ENCODE data around the gene ZC3H7A.

ZC3H7A gene

DNA sequence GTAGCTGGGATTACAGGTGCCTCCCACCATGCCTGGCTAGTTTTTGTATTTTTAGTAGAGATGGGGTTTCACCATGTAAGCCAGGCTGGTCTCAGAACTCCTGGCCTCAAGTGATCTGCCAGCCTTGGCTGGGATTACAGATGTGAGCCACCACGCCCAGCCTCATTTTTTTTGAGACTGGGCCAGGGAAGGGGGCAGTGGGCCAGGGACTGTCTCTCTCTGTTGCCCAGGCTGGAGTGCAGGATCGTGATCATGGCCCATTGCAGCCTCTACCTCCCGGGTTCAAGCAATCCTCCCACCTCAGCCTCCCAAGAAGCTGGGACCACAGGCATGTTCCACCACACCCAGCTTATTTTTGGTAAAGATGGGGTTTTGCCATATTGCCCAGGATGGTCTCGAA, 38.3 kb upstream of the ZC3H7A start (continued):
- TF ChIP-seq ZNF114 (tag by site-specific recombination; IDR thresholded peaks at IDR 0.05) (no peak), ZNF792 (tag by site-specific recombination; IDR thresholded peaks at IDR 0.05) (no peak), REPIN1 (tag by site-specific recombination; IDR thresholded peaks at IDR 0.05; ENCODE audit: low read depth) (no peak), BCL11B (tag by site-specific recombination; IDR thresholded peaks at IDR 0.05; ENCODE audit: low read depth) (no peak), ZNF175 (tag by site-specific recombination; IDR thresholded peaks at IDR 0.05) (no peak)

DNA sequence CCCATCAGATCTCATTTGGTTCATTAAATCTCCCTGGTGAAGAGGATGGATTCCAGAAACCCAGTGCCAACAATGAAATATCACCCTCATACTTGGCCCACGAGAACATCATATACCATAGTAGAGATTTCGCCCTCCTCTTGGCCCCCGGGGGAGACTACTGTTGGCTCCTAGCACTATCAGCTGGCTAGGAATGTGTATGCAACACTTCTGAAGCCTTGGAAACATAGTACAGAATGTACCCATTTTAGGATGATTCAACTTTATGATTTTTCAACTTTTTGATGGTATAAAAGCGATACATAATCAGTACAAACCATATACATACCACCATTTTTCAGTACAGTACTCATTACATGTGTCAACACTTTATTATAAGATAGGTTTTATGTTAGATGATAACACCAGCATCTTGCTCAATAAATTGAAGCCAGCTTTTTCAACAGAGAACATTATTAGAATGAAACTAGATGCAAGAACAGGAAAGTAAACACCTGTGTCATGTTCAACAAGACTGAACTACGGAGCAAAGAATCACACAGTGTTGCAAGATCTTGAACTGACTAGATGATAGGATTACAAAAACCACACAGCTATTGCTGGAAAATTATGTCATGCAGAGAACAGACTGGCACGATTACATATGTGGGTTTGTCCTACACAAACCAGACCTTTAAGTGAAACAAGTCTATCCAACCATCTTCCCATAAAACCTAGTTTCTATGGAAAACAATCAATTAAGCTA, 37.1 kb upstream of the ZC3H7A start:
- Histone ChIP-seq H3K4me3 (ENCODE audit: low read depth, low read length) (no peak overlapping the region), H3K27ac (ENCODE audit: extremely low read depth, low read depth, low read length) (no peak overlapping the region), H3K4me1 (ENCODE audit: control insufficient read depth, insufficient read depth, low read length) (peaks cover 12% of the 10 kb centered on the region), H3K36me3 (ENCODE audit: control insufficient read depth in 2 of 2, insufficient read depth in 1 of 2, low read length in 2 of 2) (peaks cover 20 to 32% of the 10 kb centered on the region in 2 experiments), H3K9me3 (ENCODE audit: control insufficient read depth, insufficient read depth, low read depth, low read length) (no peaks in the 10 kb centered on the region)
- ChIA-PET POLR2A (interaction anchor here (2.3 kb wide), 1 partner anchor 36 kb away, joined by 16 read pairs; the partner anchor contains the start of gene ZC3H7A), CTCF (interaction anchor here (0.7 to 2.1 kb wide), 3 partner anchors 36 to 454 kb away, joined by 3 to 5 read pairs (median 3); no protein-coding TSS in a partner anchor)
- 0 out of 2 replicates have a peak, but pooled peaks have one; percentile 39 for TF ChIP-seq IKZF3 (tag by site-specific recombination; IDR thresholded peaks at IDR 0.05)
- TF ChIP-seq ZNF596 (tag by site-specific recombination; IDR thresholded peaks at IDR 0.05) = no peak
- TF ChIP-seq ZBTB20 (tag by site-specific recombination; IDR thresholded peaks at IDR 0.05) = no peak
- TF ChIP-seq, protein P1, sequence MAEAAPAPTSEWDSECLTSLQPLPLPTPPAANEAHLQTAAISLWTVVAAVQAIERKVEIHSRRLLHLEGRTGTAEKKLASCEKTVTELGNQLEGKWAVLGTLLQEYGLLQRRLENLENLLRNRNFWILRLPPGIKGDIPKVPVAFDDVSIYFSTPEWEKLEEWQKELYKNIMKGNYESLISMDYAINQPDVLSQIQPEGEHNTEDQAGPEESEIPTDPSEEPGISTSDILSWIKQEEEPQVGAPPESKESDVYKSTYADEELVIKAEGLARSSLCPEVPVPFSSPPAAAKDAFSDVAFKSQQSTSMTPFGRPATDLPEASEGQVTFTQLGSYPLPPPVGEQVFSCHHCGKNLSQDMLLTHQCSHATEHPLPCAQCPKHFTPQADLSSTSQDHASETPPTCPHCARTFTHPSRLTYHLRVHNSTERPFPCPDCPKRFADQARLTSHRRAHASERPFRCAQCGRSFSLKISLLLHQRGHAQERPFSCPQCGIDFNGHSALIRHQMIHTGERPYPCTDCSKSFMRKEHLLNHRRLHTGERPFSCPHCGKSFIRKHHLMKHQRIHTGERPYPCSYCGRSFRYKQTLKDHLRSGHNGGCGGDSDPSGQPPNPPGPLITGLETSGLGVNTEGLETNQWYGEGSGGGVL (tag by site-specific recombination; IDR thresholded peaks at IDR 0.05) = no peak
- TF ChIP-seq, protein P2, sequence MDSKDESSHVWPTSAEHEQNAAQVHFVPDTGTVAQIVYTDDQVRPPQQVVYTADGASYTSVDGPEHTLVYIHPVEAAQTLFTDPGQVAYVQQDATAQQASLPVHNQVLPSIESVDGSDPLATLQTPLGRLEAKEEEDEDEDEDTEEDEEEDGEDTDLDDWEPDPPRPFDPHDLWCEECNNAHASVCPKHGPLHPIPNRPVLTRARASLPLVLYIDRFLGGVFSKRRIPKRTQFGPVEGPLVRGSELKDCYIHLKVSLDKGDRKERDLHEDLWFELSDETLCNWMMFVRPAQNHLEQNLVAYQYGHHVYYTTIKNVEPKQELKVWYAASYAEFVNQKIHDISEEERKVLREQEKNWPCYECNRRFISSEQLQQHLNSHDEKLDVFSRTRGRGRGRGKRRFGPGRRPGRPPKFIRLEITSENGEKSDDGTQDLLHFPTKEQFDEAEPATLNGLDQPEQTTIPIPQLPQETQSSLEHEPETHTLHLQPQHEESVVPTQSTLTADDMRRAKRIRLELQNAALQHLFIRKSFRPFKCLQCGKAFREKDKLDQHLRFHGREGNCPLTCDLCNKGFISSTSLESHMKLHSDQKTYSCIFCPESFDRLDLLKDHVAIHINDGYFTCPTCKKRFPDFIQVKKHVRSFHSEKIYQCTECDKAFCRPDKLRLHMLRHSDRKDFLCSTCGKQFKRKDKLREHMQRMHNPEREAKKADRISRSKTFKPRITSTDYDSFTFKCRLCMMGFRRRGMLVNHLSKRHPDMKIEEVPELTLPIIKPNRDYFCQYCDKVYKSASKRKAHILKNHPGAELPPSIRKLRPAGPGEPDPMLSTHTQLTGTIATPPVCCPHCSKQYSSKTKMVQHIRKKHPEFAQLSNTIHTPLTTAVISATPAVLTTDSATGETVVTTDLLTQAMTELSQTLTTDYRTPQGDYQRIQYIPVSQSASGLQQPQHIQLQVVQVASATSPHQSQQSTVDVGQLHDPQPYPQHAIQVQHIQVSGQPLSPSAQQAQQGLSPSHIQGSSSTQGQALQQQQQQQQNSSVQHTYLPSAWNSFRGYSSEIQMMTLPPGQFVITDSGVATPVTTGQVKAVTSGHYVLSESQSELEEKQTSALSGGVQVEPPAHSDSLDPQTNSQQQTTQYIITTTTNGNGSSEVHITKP (tag by site-specific recombination; IDR thresholded peaks at IDR 0.05) = peak; percentile 33; the same call in 1 of the 2 replicates
- TF ChIP-seq, protein P3, sequence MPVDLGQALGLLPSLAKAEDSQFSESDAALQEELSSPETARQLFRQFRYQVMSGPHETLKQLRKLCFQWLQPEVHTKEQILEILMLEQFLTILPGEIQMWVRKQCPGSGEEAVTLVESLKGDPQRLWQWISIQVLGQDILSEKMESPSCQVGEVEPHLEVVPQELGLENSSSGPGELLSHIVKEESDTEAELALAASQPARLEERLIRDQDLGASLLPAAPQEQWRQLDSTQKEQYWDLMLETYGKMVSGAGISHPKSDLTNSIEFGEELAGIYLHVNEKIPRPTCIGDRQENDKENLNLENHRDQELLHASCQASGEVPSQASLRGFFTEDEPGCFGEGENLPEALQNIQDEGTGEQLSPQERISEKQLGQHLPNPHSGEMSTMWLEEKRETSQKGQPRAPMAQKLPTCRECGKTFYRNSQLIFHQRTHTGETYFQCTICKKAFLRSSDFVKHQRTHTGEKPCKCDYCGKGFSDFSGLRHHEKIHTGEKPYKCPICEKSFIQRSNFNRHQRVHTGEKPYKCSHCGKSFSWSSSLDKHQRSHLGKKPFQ (tag by site-specific recombination; IDR thresholded peaks at IDR 0.05) = no peak
- TF ChIP-seq ZNF10 (tag by site-specific recombination; IDR thresholded peaks at IDR 0.05) = 0 out of 2 replicates have a peak, but pooled peaks have one; percentile 21
- TF ChIP-seq ZNF549 (tag by site-specific recombination; IDR thresholded peaks at IDR 0.05) = no peak
- peak; percentile 84 for TF ChIP-seq ZBTB17 (tag by site-specific recombination; IDR thresholded peaks at IDR 0.05)
- TF ChIP-seq, protein P4, sequence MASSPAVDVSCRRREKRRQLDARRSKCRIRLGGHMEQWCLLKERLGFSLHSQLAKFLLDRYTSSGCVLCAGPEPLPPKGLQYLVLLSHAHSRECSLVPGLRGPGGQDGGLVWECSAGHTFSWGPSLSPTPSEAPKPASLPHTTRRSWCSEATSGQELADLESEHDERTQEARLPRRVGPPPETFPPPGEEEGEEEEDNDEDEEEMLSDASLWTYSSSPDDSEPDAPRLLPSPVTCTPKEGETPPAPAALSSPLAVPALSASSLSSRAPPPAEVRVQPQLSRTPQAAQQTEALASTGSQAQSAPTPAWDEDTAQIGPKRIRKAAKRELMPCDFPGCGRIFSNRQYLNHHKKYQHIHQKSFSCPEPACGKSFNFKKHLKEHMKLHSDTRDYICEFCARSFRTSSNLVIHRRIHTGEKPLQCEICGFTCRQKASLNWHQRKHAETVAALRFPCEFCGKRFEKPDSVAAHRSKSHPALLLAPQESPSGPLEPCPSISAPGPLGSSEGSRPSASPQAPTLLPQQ (tag by site-specific recombination; IDR thresholded peaks at IDR 0.05) = 0 out of 2 replicates have a peak, but pooled peaks have one; percentile 28
- peak; percentile 27; the same call in 1 of the 2 replicates for TF ChIP-seq OSR2 (tag by site-specific recombination; IDR thresholded peaks at IDR 0.05)
- peak; percentile 62; the same call in 1 of the 2 replicates for TF ChIP-seq ZEB2 (tag by site-specific recombination; IDR thresholded peaks at IDR 0.05)
- TF ChIP-seq ZSCAN23 (tag by site-specific recombination; IDR thresholded peaks at IDR 0.05) = no peak
- TF ChIP-seq ZNF24 (tag by site-specific recombination; IDR thresholded peaks at IDR 0.05) = peak; percentile 23; the same call in 1 of the 2 replicates
- TF ChIP-seq ZNF629 (tag by site-specific recombination; IDR thresholded peaks at IDR 0.05) = peak; percentile 80
- no peak for TF ChIP-seq TRIM28 (IDR thresholded peaks at IDR 0.05; ENCODE audit: borderline replicate concordance, low read length)
- peak; percentile 89 for TF ChIP-seq SCRT2 (tag by site-specific recombination; IDR thresholded peaks at IDR 0.05)
- TF ChIP-seq, protein P5, sequence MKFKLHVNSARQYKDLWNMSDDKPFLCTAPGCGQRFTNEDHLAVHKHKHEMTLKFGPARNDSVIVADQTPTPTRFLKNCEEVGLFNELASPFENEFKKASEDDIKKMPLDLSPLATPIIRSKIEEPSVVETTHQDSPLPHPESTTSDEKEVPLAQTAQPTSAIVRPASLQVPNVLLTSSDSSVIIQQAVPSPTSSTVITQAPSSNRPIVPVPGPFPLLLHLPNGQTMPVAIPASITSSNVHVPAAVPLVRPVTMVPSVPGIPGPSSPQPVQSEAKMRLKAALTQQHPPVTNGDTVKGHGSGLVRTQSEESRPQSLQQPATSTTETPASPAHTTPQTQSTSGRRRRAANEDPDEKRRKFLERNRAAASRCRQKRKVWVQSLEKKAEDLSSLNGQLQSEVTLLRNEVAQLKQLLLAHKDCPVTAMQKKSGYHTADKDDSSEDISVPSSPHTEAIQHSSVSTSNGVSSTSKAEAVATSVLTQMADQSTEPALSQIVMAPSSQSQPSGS (tag by site-specific recombination; IDR thresholded peaks at IDR 0.05; ENCODE audit: low read depth) = peak; percentile 89
